NT2/D1 (cell line): Measurements from ENCODE around the gene NTRK3.

ENCODE experiments used
- SUZ12 ChIP-seq: IDR thresholded peaks from 2 replicates; pipeline ENCODE4 v1.6.1; 2011; ENCODE audit not compliant: insufficient read length, insufficient read depth; ENCODE audit errors: extremely low read depth
- ZNF274 ChIP-seq: IDR thresholded peaks from 2 replicates; pipeline ENCODE4 v1.6.1; 2011; ENCODE audit warnings: mild to moderate bottlenecking, low read depth, low read length

DNA sequence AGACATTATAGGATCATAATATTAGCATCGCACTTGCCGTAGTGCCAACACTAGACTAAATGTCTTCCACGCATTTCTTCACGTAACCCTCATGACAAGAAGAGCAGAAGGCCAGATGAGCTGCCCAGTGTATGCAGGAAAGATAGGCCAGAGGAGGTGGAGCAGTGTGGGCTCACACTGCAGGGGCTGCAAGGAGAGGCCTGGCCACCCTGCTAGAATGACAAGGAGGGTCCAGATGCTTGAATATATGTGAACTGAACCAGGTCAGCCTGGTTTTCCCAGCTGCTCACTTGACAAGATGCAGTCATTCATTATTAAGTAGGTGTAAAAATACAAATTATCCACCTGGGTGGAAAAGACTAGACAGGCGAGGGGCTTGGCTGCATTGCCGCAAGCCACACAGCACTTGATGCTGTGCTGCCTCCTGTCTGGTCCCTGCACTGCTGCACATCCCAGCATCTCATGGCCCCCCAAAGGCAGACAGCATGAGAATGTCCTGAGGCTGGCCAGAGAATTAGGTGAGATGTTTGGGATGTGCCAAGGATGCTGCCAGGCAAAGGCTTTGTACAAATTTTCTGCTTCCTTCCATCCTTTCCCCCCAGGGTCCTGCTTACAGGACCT, 115.2 kb downstream of the NTRK3 start:
- TF ChIP-seq ZNF274 (no peak), SUZ12 (no peak)
